ENCODE data around the gene TEX12.

The TEX12 gene

DNA sequence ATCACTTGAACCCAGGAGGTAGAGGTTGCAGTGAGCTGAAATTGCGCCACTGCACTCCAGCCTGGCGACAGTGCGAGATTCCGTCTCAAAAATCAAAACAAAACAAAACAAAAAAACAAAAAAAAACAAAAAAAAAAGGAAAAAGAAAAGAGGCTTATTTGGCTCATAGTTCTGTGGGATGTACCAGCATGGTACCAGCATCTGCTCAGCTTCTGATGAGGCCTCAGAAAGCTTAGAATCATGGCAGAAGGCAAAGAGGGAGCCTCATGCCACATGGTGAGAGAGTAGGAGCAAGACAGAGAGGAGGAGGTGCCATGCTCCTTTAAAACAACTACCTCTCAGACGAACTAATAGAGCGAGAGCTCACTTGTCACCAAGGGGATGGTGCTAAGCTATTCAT is 48.4 kb downstream of the TEX12 start:
- Mint-ChIP-seq H3K4me1 (no peaks in the 10 kb centered on the region), H3K36me3 (ENCODE audit: low read depth) (no peaks in the 10 kb centered on the region), H3K27ac (no peak overlapping the region), H3K27me3 (ENCODE audit: low read depth) (peaks cover 4% of the 10 kb centered on the region), H3K4me3 (no peak overlapping the region), H3K9me3 (no peaks in the 10 kb centered on the region)
- TF ChIP-seq, protein P1, sequence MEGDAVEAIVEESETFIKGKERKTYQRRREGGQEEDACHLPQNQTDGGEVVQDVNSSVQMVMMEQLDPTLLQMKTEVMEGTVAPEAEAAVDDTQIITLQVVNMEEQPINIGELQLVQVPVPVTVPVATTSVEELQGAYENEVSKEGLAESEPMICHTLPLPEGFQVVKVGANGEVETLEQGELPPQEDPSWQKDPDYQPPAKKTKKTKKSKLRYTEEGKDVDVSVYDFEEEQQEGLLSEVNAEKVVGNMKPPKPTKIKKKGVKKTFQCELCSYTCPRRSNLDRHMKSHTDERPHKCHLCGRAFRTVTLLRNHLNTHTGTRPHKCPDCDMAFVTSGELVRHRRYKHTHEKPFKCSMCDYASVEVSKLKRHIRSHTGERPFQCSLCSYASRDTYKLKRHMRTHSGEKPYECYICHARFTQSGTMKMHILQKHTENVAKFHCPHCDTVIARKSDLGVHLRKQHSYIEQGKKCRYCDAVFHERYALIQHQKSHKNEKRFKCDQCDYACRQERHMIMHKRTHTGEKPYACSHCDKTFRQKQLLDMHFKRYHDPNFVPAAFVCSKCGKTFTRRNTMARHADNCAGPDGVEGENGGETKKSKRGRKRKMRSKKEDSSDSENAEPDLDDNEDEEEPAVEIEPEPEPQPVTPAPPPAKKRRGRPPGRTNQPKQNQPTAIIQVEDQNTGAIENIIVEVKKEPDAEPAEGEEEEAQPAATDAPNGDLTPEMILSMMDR (IDR thresholded peaks at IDR 0.05; ENCODE audit: unreplicated experiment in 3 of 3): no peak

DNA sequence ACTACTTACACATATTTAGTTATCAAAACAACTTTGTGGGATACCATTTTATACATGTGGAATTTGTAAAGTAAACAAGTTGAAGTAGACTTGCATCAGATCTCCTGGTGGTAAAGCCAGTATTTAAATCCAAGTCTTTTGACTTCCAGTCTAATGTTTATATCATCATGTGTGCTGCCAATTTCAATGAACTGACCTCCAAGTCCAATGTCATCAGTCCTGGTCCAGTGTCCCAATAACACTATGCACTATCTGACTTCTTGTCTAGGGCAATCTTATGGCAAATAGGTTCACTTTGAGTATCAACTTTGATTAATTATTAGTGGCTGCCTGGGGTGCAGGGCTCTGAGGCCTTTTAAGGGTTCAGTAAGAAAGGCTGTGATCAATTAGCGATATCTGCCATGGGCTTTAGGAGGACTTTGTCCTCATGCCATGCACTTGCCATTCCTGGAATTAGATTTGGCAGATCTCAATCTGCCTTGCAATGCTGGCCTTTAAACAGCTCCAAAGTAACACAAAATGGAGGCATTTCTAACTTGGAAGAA is 49.5 kb downstream of the TEX12 start:
- peaks cover 4% of the 10 kb centered on the region for H3K27me3 Mint-ChIP-seq (ENCODE audit: low read depth)
- H3K4me3 Mint-ChIP-seq: no peak overlapping the region

DNA sequence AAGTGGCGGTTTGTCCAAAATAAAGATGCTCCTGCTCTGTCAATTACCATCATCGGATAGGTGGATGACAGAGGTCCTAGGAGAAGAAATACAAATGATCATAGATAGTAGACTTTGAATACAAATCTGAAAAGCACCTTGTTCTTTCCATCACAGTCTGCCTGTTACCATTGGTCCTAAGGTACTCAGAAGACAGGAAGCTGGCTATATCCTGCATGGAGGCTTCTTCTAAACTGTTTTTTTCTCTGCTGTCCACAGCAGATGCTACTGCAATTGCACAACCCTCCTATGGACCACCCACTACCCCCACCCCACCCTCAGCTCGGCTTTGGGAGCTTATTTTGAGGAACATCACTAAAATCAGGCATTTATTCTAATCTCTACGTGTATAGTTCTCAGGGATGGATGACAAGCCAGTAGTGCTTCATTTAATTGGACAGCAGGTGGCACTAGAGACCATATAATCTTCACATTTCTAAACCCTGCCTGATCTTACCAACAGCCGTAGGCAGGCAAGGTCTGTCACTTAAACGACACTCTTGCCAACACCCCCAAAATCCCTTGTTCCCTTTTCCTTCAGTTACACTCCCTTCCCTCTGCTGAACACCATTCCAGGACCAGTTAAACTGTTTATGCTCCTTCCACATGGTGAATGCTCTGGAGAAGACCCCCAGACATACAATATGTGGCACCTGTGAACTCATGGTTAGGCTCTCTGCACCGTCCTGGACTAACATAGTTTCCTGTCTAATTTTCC is 52.5 kb downstream of the TEX12 start:
- H3K4me1 Mint-ChIP-seq: no peaks in the 10 kb centered on the region
- TF ChIP-seq, protein P1 (IDR thresholded peaks at IDR 0.05; ENCODE audit: unreplicated experiment in 3 of 3): peak; percentile 70 to 81 (median 76)
- no peaks in the 10 kb centered on the region for H3K36me3 Mint-ChIP-seq (ENCODE audit: low read depth)
- H3K4me3 Mint-ChIP-seq: no peak overlapping the region
- peaks cover 4% of the 10 kb centered on the region for H3K27me3 Mint-ChIP-seq (ENCODE audit: low read depth)
- H3K9me3 Mint-ChIP-seq: no peaks in the 10 kb centered on the region
- H3K27ac Mint-ChIP-seq: peak overlapping the region in 1 of 3 experiments; percentile 3

More for the DNA sequence above, 49.5 kb downstream of the TEX12 start:
- Mint-ChIP-seq H3K4me1 (no peaks in the 10 kb centered on the region), H3K36me3 (ENCODE audit: low read depth) (no peaks in the 10 kb centered on the region), H3K9me3 (no peaks in the 10 kb centered on the region), H3K27ac (no peak overlapping the region)
- TF ChIP-seq, protein P1 (IDR thresholded peaks at IDR 0.05; ENCODE audit: unreplicated experiment in 3 of 3): no peak

DNA sequence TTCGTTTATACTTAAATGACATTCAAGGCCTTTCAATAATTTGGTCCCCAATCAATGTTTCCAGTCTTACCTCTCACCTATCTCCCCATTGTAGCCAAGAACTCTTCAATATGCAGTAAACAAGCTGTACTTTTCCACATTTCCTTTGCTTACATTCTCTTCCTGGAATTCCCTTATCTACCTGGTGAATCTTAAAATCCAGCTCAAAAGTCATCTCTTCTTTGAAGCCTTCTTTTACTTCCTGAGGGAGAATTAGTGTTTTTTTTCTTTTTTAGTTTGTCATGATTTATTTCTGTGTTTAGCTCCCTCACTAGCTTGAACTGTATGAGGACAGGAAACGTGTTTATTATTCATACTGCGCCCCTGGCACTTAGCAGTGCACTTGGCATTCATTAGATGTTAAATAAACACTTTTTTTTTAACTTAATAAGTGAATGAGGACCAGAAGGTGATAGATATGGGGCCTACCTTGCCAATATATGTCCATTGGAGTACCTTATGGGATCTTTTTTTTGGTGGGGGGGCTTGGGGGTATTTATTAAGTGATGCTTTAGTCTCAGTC is 54.2 kb downstream of the TEX12 start:
- Mint-ChIP-seq H3K27me3 (ENCODE audit: low read depth) (peaks cover 2% of the 10 kb centered on the region), H3K4me1 (no peaks in the 10 kb centered on the region), H3K36me3 (ENCODE audit: low read depth) (no peaks in the 10 kb centered on the region), H3K4me3 (no peak overlapping the region), H3K27ac (peak overlapping the region in 1 of 3 experiments; percentile 6), H3K9me3 (no peaks in the 10 kb centered on the region)
- TF ChIP-seq, protein P1 (IDR thresholded peaks at IDR 0.05; ENCODE audit: unreplicated experiment in 3 of 3): no peak
